GM23248 (cell line): ENCODE results near the gene THADA.

Source experiments
- EZH2 ChIP-seq: fragments of 200-600 bp; sonication (generic); IDR thresholded peaks from 2 replicates; pipeline ENCODE4 v1.6.1; 2018; ENCODE audit warnings: antibody characterized with exemption, mild to moderate bottlenecking; ENCODE audit not compliant: insufficient read depth, poor library complexity, severe bottlenecking
- EZH2phosphoT487 ChIP-seq: fragments of 200-600 bp; sonication (generic); IDR thresholded peaks from 2 replicates; pipeline ENCODE4 v1.6.1; 2018; ENCODE audit warnings: antibody characterized with exemption, moderate library complexity, mild to moderate bottlenecking, low read depth; ENCODE audit not compliant: insufficient read depth

- no peak for TF ChIP-seq EZH2
- TF ChIP-seq EZH2phosphoT487, result no peak
Measured at GRCh38 chr2:43438858-43439655, 156.8 kb downstream of the THADA start.
